IMR-90 (cell line): ENCODE measurements around the gene RECK. TPM values are rescaled to one million over a fixed set of nuclear protein-coding genes. Genes with fewer than 3 reads are reported as not detected.

Experiments
- ATAC-seq: fragments of 200-7000 bp; cut with Tn5 transposase; 2 replicates; pipeline ENCODE4 v1.9.1; 2020; ENCODE audit warnings: low read depth, mild to moderate bottlenecking, moderate library complexity
- BruUV-seq: library from RNA; stranded (reverse); fragments of 400-500 nt; replicated peaks from 2 replicates; lab custom pipeline; 2021; lab: Mats Ljungman, UMichigan
- CTCF ChIA-PET: fragments of 300-600 bp; formaldehyde crosslinking; extraction: SDS; loops from one replicate; lab custom pipeline; 2021; ENCODE audit warnings: antibody characterized with exemption; lab: Yijun Ruan, JAX
- POLR2A ChIA-PET: fragments of 300-600 bp; sonication (Branson Sonifier 250); formaldehyde crosslinking; loops from one replicate; lab custom pipeline; 2022; ENCODE audit warnings: antibody characterized with exemption; ENCODE audit not compliant: unreplicated experiment; lab: Charles Lee
- DNase-seq: peaks from one replicate; pipeline ENCODE4 v3.0.0; 2013
- H2AFZ ChIP-seq: replicated peaks from 2 replicates; pipeline ENCODE3; 2013; ENCODE audit warnings: low read length, mild to moderate bottlenecking; ENCODE audit not compliant: poor library complexity
- H2AK5ac ChIP-seq: 2 replicates; pipeline ENCODE4 v1.6.1; 2013; ENCODE audit warnings: low read depth, low read length, inconsistent platforms
- H2AK9ac ChIP-seq: replicated peaks from 2 replicates; pipeline ENCODE3; 2013; ENCODE audit warnings: mild to moderate bottlenecking, low read depth, low read length, moderate library complexity; ENCODE audit not compliant: poor library complexity
- H2BK120ac ChIP-seq: 2 replicates; pipeline ENCODE4 v1.6.1; 2013; ENCODE audit warnings: low read depth, low read length, inconsistent platforms
- H2BK15ac ChIP-seq: 3 replicates; pipeline ENCODE4 v1.6.1; 2013; ENCODE audit warnings: low read depth, low read length, inconsistent platforms
- H2BK20ac ChIP-seq: 2 replicates; pipeline ENCODE4 v1.6.1; 2013; ENCODE audit warnings: low read depth, mild to moderate bottlenecking, inconsistent platforms, low read length, moderate library complexity
- H2BK5ac ChIP-seq: 2 replicates; pipeline ENCODE4 v1.6.1; 2013; ENCODE audit warnings: mild to moderate bottlenecking, low read depth, low read length, inconsistent platforms; ENCODE audit not compliant: poor library complexity, severe bottlenecking
- H3K14ac ChIP-seq: replicated peaks from 2 replicates; pipeline ENCODE4 v1.6.1; 2013; ENCODE audit warnings: low read depth, low read length, inconsistent platforms
- H3K18ac ChIP-seq: 2 replicates; pipeline ENCODE4 v1.6.1; 2013; ENCODE audit warnings: low read depth, low read length, control low read depth
- H3K23ac ChIP-seq: 2 replicates; pipeline ENCODE4 v1.6.1; 2013; ENCODE audit warnings: low read depth, low read length, inconsistent platforms
- H3K27ac ChIP-seq: 2 replicates; pipeline ENCODE4 v1.5.1; 2013; ENCODE audit warnings: mild to moderate bottlenecking, control low read depth, low read length; ENCODE audit not compliant: insufficient read depth
- H3K27me3 ChIP-seq: 2 replicates; pipeline ENCODE4 v1.6.1; 2013; ENCODE audit warnings: low read length; ENCODE audit not compliant: control insufficient read depth, insufficient read depth
- H3K36me3 ChIP-seq: 2 replicates; pipeline ENCODE4 v1.6.1; 2013; ENCODE audit warnings: low read length, mixed read lengths; ENCODE audit not compliant: control insufficient read depth, insufficient read depth
- H3K4ac ChIP-seq: 2 replicates; pipeline ENCODE4 v1.6.1; 2013; ENCODE audit warnings: low read depth, low read length, inconsistent platforms
- H3K4me1 ChIP-seq: 2 replicates; pipeline ENCODE4 v1.6.1; 2013; ENCODE audit warnings: low read length, mixed read lengths; ENCODE audit not compliant: control insufficient read depth, insufficient read depth
- H3K4me2 ChIP-seq: 2 replicates; pipeline ENCODE4 v1.6.1; 2013; ENCODE audit warnings: low read depth, mild to moderate bottlenecking, control low read depth, low read length, moderate library complexity
- H3K4me3 ChIP-seq: 2 replicates; pipeline ENCODE4 v1.5.1; 2013; ENCODE audit warnings: low read depth, mild to moderate bottlenecking, control low read depth, low read length, moderate library complexity; ENCODE audit not compliant: insufficient read depth
- H3K56ac ChIP-seq: 2 replicates; pipeline ENCODE4 v1.6.1; 2013; ENCODE audit warnings: low read length, inconsistent platforms; ENCODE audit not compliant: insufficient read depth; ENCODE audit errors: extremely low read depth
- H3K79me1 ChIP-seq, 2 experiments: 2 replicates each; pipeline ENCODE4 v1.6.1; 2013; ENCODE audit warnings: low read length in 2 of 2, inconsistent platforms in 1 of 2, low read depth in 1 of 2
- H3K9ac ChIP-seq: 2 replicates; pipeline ENCODE4 v1.6.1; 2013; ENCODE audit warnings: low read depth, low read length, control low read depth
- H3K9me1 ChIP-seq: 2 replicates; pipeline ENCODE4 v1.6.1; 2013; ENCODE audit warnings: low read length, inconsistent platforms; ENCODE audit not compliant: insufficient read depth
- H3K9me3 ChIP-seq: 2 replicates; pipeline ENCODE4 v1.6.1; 2013; ENCODE audit warnings: low read length; ENCODE audit not compliant: control insufficient read depth, insufficient read depth
- H4K20me1 ChIP-seq: 2 replicates; pipeline ENCODE4 v1.6.1; 2013; ENCODE audit warnings: low read length, inconsistent platforms; ENCODE audit not compliant: insufficient read depth
- H4K5ac ChIP-seq: 2 replicates; pipeline ENCODE4 v1.6.1; 2013; ENCODE audit warnings: mild to moderate bottlenecking, low read depth, low read length, control low read depth
- H4K8ac ChIP-seq, 2 experiments: 2 replicates each; pipeline ENCODE4 v1.6.1; 2013; ENCODE audit warnings: low read depth in 2 of 2, low read length in 2 of 2, control low read depth in 1 of 2, inconsistent platforms in 1 of 2
- H4K91ac ChIP-seq: 2 replicates; pipeline ENCODE4 v1.6.1; 2013; ENCODE audit warnings: low read depth, low read length, inconsistent platforms; ENCODE audit not compliant: insufficient read depth
- BHLHE40 ChIP-seq: fragments of 150-350 bp; IDR thresholded peaks from 2 replicates; pipeline ENCODE4 v1.6.1; 2016; ENCODE audit warnings: mild to moderate bottlenecking, low read depth, low read length
- CHD1 ChIP-seq: IDR thresholded peaks from 2 replicates; pipeline ENCODE4 v1.6.1; 2012; ENCODE audit warnings: low read depth, low read length, improper control_type of control experiment
- FOS ChIP-seq: fragments of 150-350 bp; IDR thresholded peaks from 2 replicates; pipeline ENCODE4 v1.6.1; 2016; ENCODE audit warnings: low read depth, low read length
- MAZ ChIP-seq: IDR thresholded peaks from 2 replicates; pipeline ENCODE4 v1.6.1; 2012; ENCODE audit warnings: low read depth, mild to moderate bottlenecking, low read length, improper control_type of control experiment, moderate library complexity, borderline replicate concordance
- WGBS, 2 experiments: methylation state at CpG; one replicate each; pipeline versions ENCODE4 v1.1.5 to v1.1.7; 2013; ENCODE audit warnings: missing lambda C conversion rate in 2 of 2; ENCODE audit not compliant: insufficient read length in 1 of 2; ENCODE audit errors: extremely low coverage in 2 of 2; 5-methylcytosine and 5-hydroxymethylcytosine counted together
- dilution Hi-C: fragments of 300-500 bp; cut with HindIII; formaldehyde crosslinking; loops from one replicate; pipeline ENCODE4 v1.14.3; 2018; ENCODE audit warnings: low sequenced_read_pairs; ENCODE audit not compliant: unreplicated experiment
- in situ Hi-C: fragments of 300-500 bp; cut with MboI; formaldehyde crosslinking; loops from 3 replicates; pipeline ENCODE4 v1.14.3; 2019; ENCODE audit warnings: low sequenced_read_pairs, inconsistent platforms, mixed read lengths
- intact Hi-C: fragments of 100-400 bp; cut with micrococcal nuclease; formaldehyde crosslinking; loops from 2 replicates; pipeline ENCODE4 v1.10.0; 2022
- polyA plus RNA-seq, 3 experiments: library from polyadenylated mRNA; depleted of rRNA; stranded (reverse); fragments of >200 nt; gene quantifications; 2 replicates each; pipeline ENCODE4 v1.2.3, GENCODE V29; 2012; ENCODE audit warnings: low replicate concordance in 1 of 3
- total RNA-seq: library from RNA; depleted of rRNA; stranded (reverse); fragments of >200 nt; gene quantifications from 2 replicates; pipeline ENCODE4 v1.2.3, GENCODE V29; 2012

RECK gene
- total and polyA plus RNA-seq, 2 of the 4 experiments (the other 2 are of a cell fraction), result 23.5 to 44.0 TPM

GRCh38 chr9:36040271-36040925, 3.7 kb downstream of the RECK start:
- H3K23ac ChIP-seq, result peak overlapping the region; percentile 49
- H2BK120ac ChIP-seq, result peak overlapping the region; percentile 38
- H2AFZ ChIP-seq, result no peak overlapping the region
- peak; percentile 72 for DNase-seq
- peak overlapping the region; percentile 92 for H3K4me2 ChIP-seq
- peaks cover 3% of the 10 kb centered on the region; the same call in 1 of the 2 replicates for H3K9me1 ChIP-seq
- H4K91ac ChIP-seq, result peak overlapping the region; percentile 62
- peak overlapping the region; percentile 56 for H3K14ac ChIP-seq
- peak overlapping the region; percentile 36; the same call in 1 of the 2 replicates for H3K4me3 ChIP-seq
- BruUV-seq, result no TSS peak
- H3K9ac ChIP-seq, result peak overlapping the region; percentile 36; the same call in 1 of the 2 replicates
- peak overlapping the region; percentile 90 for H2BK5ac ChIP-seq
- H3K4ac ChIP-seq, result peak overlapping the region; percentile 77
- peak overlapping the region; percentile 89 for H4K5ac ChIP-seq
- H3K56ac ChIP-seq, result peak overlapping the region; percentile 36
- H2BK20ac ChIP-seq, result peak overlapping the region; percentile 55; the same call in 1 of the 2 replicates
- peaks cover 10 to 32% of the 10 kb centered on the region in 2 experiments for H3K79me1 ChIP-seq
- no peak for ATAC-seq
- peaks cover 9% of the 10 kb centered on the region for H3K4me1 ChIP-seq
- H3K27ac ChIP-seq, result peak overlapping the region; percentile 76
- no peaks in the 10 kb centered on the region for H3K9me3 ChIP-seq
- no peaks in the 10 kb centered on the region for H3K27me3 ChIP-seq
- peak overlapping the region; percentile 62 to 67; a peak in 3 of 4 replicates for H4K8ac ChIP-seq
- peaks cover 2% of the 10 kb centered on the region; the same call in 1 of the 2 replicates for H3K36me3 ChIP-seq
- peak overlapping the region; percentile 88 for H3K18ac ChIP-seq
- intact Hi-C loops (loop anchor here (2.0 kb wide), 1 partner anchor 24 kb away; no protein-coding TSS in a partner anchor), dilution Hi-C loops (no loop called here), in situ Hi-C loops (no loop called here)
- WGBS, 2 experiments, result 100% methylated on average over 1 of the region's 1 CpG; no CpG with 5 or more reads in 1 of the 2 experiments
- H2AK9ac ChIP-seq, result no peak overlapping the region
- peaks cover 50% of the 10 kb centered on the region; the same call in 1 of the 2 replicates for H4K20me1 ChIP-seq
- ChIA-PET POLR2A (interaction anchor here (1.2 kb wide), 1 partner anchor 11 kb away, joined by 4 read pairs; no protein-coding TSS in a partner anchor), CTCF (no interaction called here)
- H2BK15ac ChIP-seq, result peak overlapping the region; percentile 45; the same call in 1 of the 3 replicates
- TF ChIP-seq BHLHE40 (0 out of 2 replicates have a peak, but pooled peaks have one; percentile 21), MAZ (no peak), CHD1 (no peak), FOS (peak; percentile 36; the same call in 1 of the 2 replicates)
- H2AK5ac ChIP-seq, result peak overlapping the region; percentile 26
